OCI-LY3 (cell line): ENCODE measurements around the gene TMEM14C.
"Not testable (repeated sequence)": the region's sequence is repeated elsewhere in the genome, so short reads cannot be mapped to it uniquely, and the experiment has no call there.

ENCODE experiments used
- H2AFZ ChIP-seq: fragments of 200-600, 300-600 bp; shearing (Covaris generic); 2 replicates; pipeline ENCODE4 v1.6.0; 2014; ENCODE audit warnings: antibody characterized with exemption, low read depth, low read length
- H3K27ac ChIP-seq: fragments of 200-600, 300-600 bp; sonication (generic); 2 replicates; pipeline ENCODE4 v1.5.1; 2014; ENCODE audit warnings: mild to moderate bottlenecking, low read length, moderate library complexity, mixed read lengths
- H3K27me3 ChIP-seq: fragments of 200-600, 300-600 bp; sonication (generic); 2 replicates; pipeline ENCODE4 v1.6.1; 2014; ENCODE audit warnings: low read depth, low read length, mixed read lengths
- H3K36me3 ChIP-seq: fragments of 200-600, 300-600 bp; sonication (generic); replicated peaks from 2 replicates; pipeline ENCODE3; 2014; ENCODE audit warnings: low read depth, low read length, mixed read lengths
- H3K4me1 ChIP-seq: fragments of 300-600, 200-600 bp; sonication (generic); 2 replicates; pipeline ENCODE4 v1.6.1; 2014; ENCODE audit warnings: low read length, mixed read lengths
- H3K4me2 ChIP-seq: fragments of 200-600, 300-600 bp; sonication (generic); 2 replicates; pipeline ENCODE4 v1.6.1; 2014; ENCODE audit warnings: low read length, mixed read lengths
- H3K4me3 ChIP-seq: fragments of 300-600, 200-600 bp; sonication (generic); 2 replicates; pipeline ENCODE4 v1.5.1; 2014; ENCODE audit warnings: antibody characterized with exemption, mild to moderate bottlenecking, low read length, moderate library complexity
- H3K79me2 ChIP-seq: fragments of 300-600, 200-600 bp; shearing (Covaris generic); 2 replicates; pipeline ENCODE4 v1.6.1; 2014; ENCODE audit warnings: mild to moderate bottlenecking, low read length, mixed read lengths
- H3K9ac ChIP-seq: fragments of 300-600, 200-600 bp; shearing (Covaris generic); 2 replicates; pipeline ENCODE4 v1.6.0; 2014; ENCODE audit warnings: mild to moderate bottlenecking, low read length, moderate library complexity
- H3K9me3 ChIP-seq: fragments of 200-600, 300-600 bp; shearing (Covaris generic); 2 replicates; pipeline ENCODE4 v1.6.1; 2014; ENCODE audit warnings: low read length, mixed read lengths; ENCODE audit not compliant: insufficient read depth
- H4K20me1 ChIP-seq: fragments of 200-600, 300-600 bp; sonication (generic); 2 replicates; pipeline ENCODE4 v1.6.1; 2016; ENCODE audit warnings: low read length, mixed read lengths; ENCODE audit not compliant: insufficient read depth
- EZH2phosphoT487 ChIP-seq: fragments of 200-600 bp; shearing (Covaris generic); IDR thresholded peaks from 2 replicates; pipeline ENCODE4 v1.6.1; 2018; ENCODE audit warnings: antibody characterized with exemption, mixed run types, low read depth
- TF ChIP-seq, protein P1 (sequence below): fragments of 200-600, 300-600 bp; sonication (generic); IDR thresholded peaks from 2 replicates; pipeline ENCODE4 v1.5.1; 2014; ENCODE audit warnings: antibody characterized with exemption, low read length, low read depth

TMEM14C gene

GRCh38 chr6:10719964-10720264, 3.0 kb upstream of the TMEM14C start:
- H4K20me1 ChIP-seq = no peaks in the 10 kb centered on the region
- H3K4me1 ChIP-seq = 0 out of 2 replicates have a peak, but pooled peaks cover 4% of the 10 kb centered on the region
- no peak overlapping the region for H2AFZ ChIP-seq
- H3K79me2 ChIP-seq = 0 out of 2 replicates have a peak, but pooled peaks cover 3% of the 10 kb centered on the region
- no peak overlapping the region for H3K4me3 ChIP-seq
- H3K27ac ChIP-seq = no peak overlapping the region
- no peaks in the 10 kb centered on the region for H3K36me3 ChIP-seq
- H3K4me2 ChIP-seq = no peak overlapping the region
- TF ChIP-seq, protein P1, sequence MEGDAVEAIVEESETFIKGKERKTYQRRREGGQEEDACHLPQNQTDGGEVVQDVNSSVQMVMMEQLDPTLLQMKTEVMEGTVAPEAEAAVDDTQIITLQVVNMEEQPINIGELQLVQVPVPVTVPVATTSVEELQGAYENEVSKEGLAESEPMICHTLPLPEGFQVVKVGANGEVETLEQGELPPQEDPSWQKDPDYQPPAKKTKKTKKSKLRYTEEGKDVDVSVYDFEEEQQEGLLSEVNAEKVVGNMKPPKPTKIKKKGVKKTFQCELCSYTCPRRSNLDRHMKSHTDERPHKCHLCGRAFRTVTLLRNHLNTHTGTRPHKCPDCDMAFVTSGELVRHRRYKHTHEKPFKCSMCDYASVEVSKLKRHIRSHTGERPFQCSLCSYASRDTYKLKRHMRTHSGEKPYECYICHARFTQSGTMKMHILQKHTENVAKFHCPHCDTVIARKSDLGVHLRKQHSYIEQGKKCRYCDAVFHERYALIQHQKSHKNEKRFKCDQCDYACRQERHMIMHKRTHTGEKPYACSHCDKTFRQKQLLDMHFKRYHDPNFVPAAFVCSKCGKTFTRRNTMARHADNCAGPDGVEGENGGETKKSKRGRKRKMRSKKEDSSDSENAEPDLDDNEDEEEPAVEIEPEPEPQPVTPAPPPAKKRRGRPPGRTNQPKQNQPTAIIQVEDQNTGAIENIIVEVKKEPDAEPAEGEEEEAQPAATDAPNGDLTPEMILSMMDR = no peak
- TF ChIP-seq EZH2phosphoT487 = no peak
- no peaks in the 10 kb centered on the region for H3K27me3 ChIP-seq
- no peak overlapping the region for H3K9ac ChIP-seq
- no peaks in the 10 kb centered on the region for H3K9me3 ChIP-seq

GRCh38 chr6:10720265-10720959, 2.5 kb upstream of the TMEM14C start:
- TF ChIP-seq, protein P1 = no peak
- no peak for TF ChIP-seq EZH2phosphoT487
- no peak overlapping the region for H2AFZ ChIP-seq
- H3K4me1 ChIP-seq = 0 out of 2 replicates have a peak, but pooled peaks cover 4% of the 10 kb centered on the region
- no peak overlapping the region for H3K4me3 ChIP-seq
- H3K9me3 ChIP-seq = no peaks in the 10 kb centered on the region
- H3K79me2 ChIP-seq = 0 out of 2 replicates have a peak, but pooled peaks cover 3% of the 10 kb centered on the region
- no peaks in the 10 kb centered on the region for H3K27me3 ChIP-seq
- H3K4me2 ChIP-seq = no peak overlapping the region
- H3K36me3 ChIP-seq = no peaks in the 10 kb centered on the region
- H4K20me1 ChIP-seq = no peaks in the 10 kb centered on the region
- no peak overlapping the region for H3K9ac ChIP-seq
- no peak overlapping the region for H3K27ac ChIP-seq

- H3K9me3 ChIP-seq, H3K4me3 ChIP-seq, H3K9ac ChIP-seq, H4K20me1 ChIP-seq, H2AFZ ChIP-seq, H3K27me3 ChIP-seq, H3K27ac ChIP-seq, H3K4me2 ChIP-seq, H3K36me3 ChIP-seq, H3K79me2 ChIP-seq, H3K4me1 ChIP-seq: not testable (repeated sequence)
Observed at GRCh38 chr6:10720960-10721849, 1.7 kb upstream of the TMEM14C start.

- Histone ChIP-seq H3K79me2 (0 out of 2 replicates have a peak, but pooled peaks cover 3% of the 10 kb centered on the region), H3K9ac (peak overlapping the region; percentile 90; the same call in 1 of the 2 replicates), H3K27me3 (no peaks in the 10 kb centered on the region), H3K27ac (no peak overlapping the region), H3K36me3 (no peaks in the 10 kb centered on the region), H3K4me1 (0 out of 2 replicates have a peak, but pooled peaks cover 4% of the 10 kb centered on the region), H2AFZ (peak overlapping the region; percentile 97; the same call in 1 of the 2 replicates), H3K4me2 (peak overlapping the region; percentile 80), H3K4me3 (peak overlapping the region; percentile 93), H3K9me3 (no peaks in the 10 kb centered on the region), H4K20me1 (no peaks in the 10 kb centered on the region)
- TF ChIP-seq EZH2phosphoT487 = no peak
- TF ChIP-seq, protein P1 = no peak
Observed at GRCh38 chr6:10721850-10722569, 860 bp upstream of the TMEM14C start.
